ENCODE results near the gene PLG. TPM values are rescaled to one million over a fixed set of nuclear protein-coding genes. Genes with fewer than 3 reads are reported as not detected.

Gene PLG
- total RNA-seq, 1 experiment from 2014 or later, result not detected

DNA sequence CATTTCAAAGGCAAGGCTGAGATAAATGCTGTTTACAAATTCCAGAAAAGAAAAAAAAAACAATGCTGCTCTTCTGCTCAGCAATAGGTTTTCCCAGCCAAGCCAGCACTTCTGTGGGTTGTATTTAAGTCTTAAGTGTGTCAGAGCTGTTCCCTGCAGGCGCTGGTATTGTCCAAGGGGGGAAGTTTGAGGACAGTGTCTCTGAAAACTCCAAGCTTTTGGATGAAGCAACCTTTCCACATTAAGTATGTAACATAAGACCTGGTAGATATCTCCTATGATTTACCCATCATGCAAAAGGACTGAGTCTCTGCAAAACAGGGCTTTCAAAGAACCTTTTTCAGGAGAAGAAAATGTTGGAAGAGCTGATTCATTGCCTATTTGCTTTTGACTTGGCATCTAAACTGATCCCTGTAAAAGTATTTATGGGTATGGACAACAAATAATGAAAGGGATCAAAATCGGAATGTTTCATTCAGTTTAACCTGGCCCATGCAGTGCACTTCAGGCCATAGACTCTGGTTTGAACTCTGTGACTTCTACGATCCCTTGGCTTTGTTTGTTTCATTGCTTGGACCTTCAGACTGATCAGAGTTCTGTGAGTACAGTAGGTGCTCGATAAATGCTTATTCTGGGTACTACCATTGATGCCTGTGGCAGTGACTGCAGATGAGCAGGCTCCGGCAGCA is 16.1 kb upstream of the PLG start:
- intact Hi-C loops (cut with micrococcal nuclease; ENCODE audit: unreplicated experiment), result no loop called here
- DNase-seq, result no peak
- no peak overlapping the region for H3K27ac ChIP-seq

DNA sequence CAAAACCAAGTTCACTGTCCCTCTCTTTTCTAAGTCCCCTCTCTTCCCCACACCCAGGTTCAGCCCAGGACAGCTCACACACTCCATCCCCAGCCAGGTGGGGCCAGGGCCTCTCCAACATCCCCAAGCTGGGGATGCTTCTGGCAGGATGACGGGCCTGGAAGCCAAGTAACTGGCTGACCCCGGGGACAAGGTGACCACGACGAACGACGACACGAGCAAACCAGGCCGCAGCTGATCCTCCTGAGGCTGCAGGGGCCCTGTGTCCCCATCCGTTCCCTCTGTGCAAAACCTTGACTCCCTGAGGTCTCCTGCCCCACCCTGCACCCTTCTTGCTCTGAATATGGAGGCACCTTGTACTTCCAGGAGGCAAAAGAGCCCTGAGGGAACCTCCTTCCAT is 11.6 kb upstream of the PLG start:
- TF ChIP-seq, protein P1, sequence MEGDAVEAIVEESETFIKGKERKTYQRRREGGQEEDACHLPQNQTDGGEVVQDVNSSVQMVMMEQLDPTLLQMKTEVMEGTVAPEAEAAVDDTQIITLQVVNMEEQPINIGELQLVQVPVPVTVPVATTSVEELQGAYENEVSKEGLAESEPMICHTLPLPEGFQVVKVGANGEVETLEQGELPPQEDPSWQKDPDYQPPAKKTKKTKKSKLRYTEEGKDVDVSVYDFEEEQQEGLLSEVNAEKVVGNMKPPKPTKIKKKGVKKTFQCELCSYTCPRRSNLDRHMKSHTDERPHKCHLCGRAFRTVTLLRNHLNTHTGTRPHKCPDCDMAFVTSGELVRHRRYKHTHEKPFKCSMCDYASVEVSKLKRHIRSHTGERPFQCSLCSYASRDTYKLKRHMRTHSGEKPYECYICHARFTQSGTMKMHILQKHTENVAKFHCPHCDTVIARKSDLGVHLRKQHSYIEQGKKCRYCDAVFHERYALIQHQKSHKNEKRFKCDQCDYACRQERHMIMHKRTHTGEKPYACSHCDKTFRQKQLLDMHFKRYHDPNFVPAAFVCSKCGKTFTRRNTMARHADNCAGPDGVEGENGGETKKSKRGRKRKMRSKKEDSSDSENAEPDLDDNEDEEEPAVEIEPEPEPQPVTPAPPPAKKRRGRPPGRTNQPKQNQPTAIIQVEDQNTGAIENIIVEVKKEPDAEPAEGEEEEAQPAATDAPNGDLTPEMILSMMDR (conservative IDR thresholded peaks at IDR 0.05), result no peak
- no peak for TF ChIP-seq EZH2 (IDR thresholded peaks at IDR 0.05; ENCODE audit: low read depth)
- no peaks in the 10 kb centered on the region for H3F3A ChIP-seq (ENCODE audit: insufficient read depth, low read depth)
- no peak for DNase-seq
- H3K27me3 ChIP-seq (ENCODE audit: insufficient read depth, low read depth), result peaks cover 12% of the 10 kb centered on the region; the same call in 1 of the 2 replicates
- CTCF ChIA-PET, result no interaction called here
- H3K4me3 ChIP-seq, result no peak overlapping the region
- no peak overlapping the region for H3K4me2 ChIP-seq
- no peaks in the 10 kb centered on the region for H3K79me2 ChIP-seq (ENCODE audit: low read depth)
- no peak overlapping the region for H3K27ac ChIP-seq
- BruUV-seq (replicated peaks), result no TSS peak
- no peaks in the 10 kb centered on the region for H4K20me1 ChIP-seq (ENCODE audit: insufficient read depth)
- H3K36me3 ChIP-seq (ENCODE audit: low read depth), result no peaks in the 10 kb centered on the region
- no peaks in the 10 kb centered on the region for H3K9me3 ChIP-seq (ENCODE audit: insufficient read depth, low read depth)
- POLR2A ChIA-PET (ENCODE audit: unreplicated experiment), result no interaction called here
- H3K4me1 ChIP-seq (replicated peaks; ENCODE audit: insufficient read depth), result no peaks in the 10 kb centered on the region
- no peaks in the 10 kb centered on the region for H3K9me2 ChIP-seq (ENCODE audit: insufficient read depth)
- H2AFZ ChIP-seq, result no peak overlapping the region
- intact Hi-C loops (cut with micrococcal nuclease; ENCODE audit: unreplicated experiment), result no loop called here

More for the DNA sequence above, 16.1 kb upstream of the PLG start:
- POLR2A ChIA-PET (ENCODE audit: unreplicated experiment), result no interaction called here
- H2AFZ ChIP-seq, result no peak overlapping the region
- no peaks in the 10 kb centered on the region for H3K36me3 ChIP-seq (ENCODE audit: low read depth)
- no TSS peak for BruUV-seq (replicated peaks)
- peak overlapping the region; percentile 59 for H3K4me2 ChIP-seq
- CTCF ChIA-PET, result no interaction called here
- no peaks in the 10 kb centered on the region for H3K9me3 ChIP-seq (ENCODE audit: insufficient read depth, low read depth)
- H4K20me1 ChIP-seq (ENCODE audit: insufficient read depth), result no peaks in the 10 kb centered on the region
- peak overlapping the region; percentile 22; the same call in 1 of the 2 replicates for H3K4me3 ChIP-seq
- H3K9me2 ChIP-seq (ENCODE audit: insufficient read depth), result no peaks in the 10 kb centered on the region
- H3F3A ChIP-seq (ENCODE audit: insufficient read depth, low read depth), result no peaks in the 10 kb centered on the region
- TF ChIP-seq, protein P1 (conservative IDR thresholded peaks at IDR 0.05), result no peak
- no peak for TF ChIP-seq EZH2 (IDR thresholded peaks at IDR 0.05; ENCODE audit: low read depth)
- peaks cover 5% of the 10 kb centered on the region; the same call in 1 of the 2 replicates for H3K27me3 ChIP-seq (ENCODE audit: insufficient read depth, low read depth)
- H3K4me1 ChIP-seq (replicated peaks; ENCODE audit: insufficient read depth), result no peaks in the 10 kb centered on the region
- no peaks in the 10 kb centered on the region for H3K79me2 ChIP-seq (ENCODE audit: low read depth)

DNA sequence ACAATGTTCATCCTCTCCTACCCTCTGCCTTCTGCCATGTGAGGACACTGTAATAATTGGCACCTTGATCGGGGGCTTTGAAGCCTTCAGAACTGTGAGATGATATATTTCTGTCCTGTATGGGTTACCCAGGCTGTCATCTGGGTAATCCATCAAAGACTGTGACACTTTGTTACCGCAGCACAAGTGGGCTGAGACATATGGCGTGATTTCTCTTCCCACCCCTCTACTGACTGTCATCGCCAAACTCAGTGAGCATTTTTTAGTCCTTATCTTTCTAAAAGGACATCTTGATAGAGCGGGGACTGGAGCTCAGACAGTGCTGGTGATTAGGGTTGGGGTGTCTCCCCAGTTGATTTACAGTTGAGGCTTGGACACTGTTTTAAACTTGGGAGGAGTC is 10.4 kb upstream of the PLG start:
- Histone ChIP-seq H3K4me1 (replicated peaks; ENCODE audit: insufficient read depth) (no peaks in the 10 kb centered on the region), H3K9me2 (ENCODE audit: insufficient read depth) (no peaks in the 10 kb centered on the region), H3K27ac (no peak overlapping the region), H3F3A (ENCODE audit: insufficient read depth, low read depth) (no peaks in the 10 kb centered on the region), H3K36me3 (ENCODE audit: low read depth) (no peaks in the 10 kb centered on the region), H2AFZ (no peak overlapping the region), H3K27me3 (ENCODE audit: insufficient read depth, low read depth) (peaks cover 7% of the 10 kb centered on the region; the same call in 1 of the 2 replicates), H4K20me1 (ENCODE audit: insufficient read depth) (no peaks in the 10 kb centered on the region), H3K9me3 (ENCODE audit: insufficient read depth, low read depth) (no peaks in the 10 kb centered on the region), H3K4me2 (no peak overlapping the region), H3K79me2 (ENCODE audit: low read depth) (no peaks in the 10 kb centered on the region), H3K4me3 (no peak overlapping the region)
- no peak for TF ChIP-seq EZH2 (IDR thresholded peaks at IDR 0.05; ENCODE audit: low read depth)
- TF ChIP-seq, protein P1 (conservative IDR thresholded peaks at IDR 0.05), result no peak
- intact Hi-C loops (cut with micrococcal nuclease; ENCODE audit: unreplicated experiment), result no loop called here
- BruUV-seq (replicated peaks), result no TSS peak
- CTCF ChIA-PET, result no interaction called here
- POLR2A ChIA-PET (ENCODE audit: unreplicated experiment), result no interaction called here
- no peak for DNase-seq

Data from PC-9 (cell line).